HUES6 (cell line): ENCODE data around the gene SLC16A11.

ENCODE experiments used
- H3K27ac ChIP-seq: 2 replicates; pipeline ENCODE4 v1.7.0; 2013; ENCODE audit warnings: low read depth, mild to moderate bottlenecking, low read length, inconsistent platforms
- H3K27me3 ChIP-seq: 2 replicates; pipeline ENCODE4 v1.6.1; 2013; ENCODE audit warnings: low read length; ENCODE audit not compliant: control insufficient read depth, insufficient read depth
- H3K36me3 ChIP-seq: 2 replicates; pipeline ENCODE4 v1.6.1; 2013; ENCODE audit warnings: low read length; ENCODE audit not compliant: control insufficient read depth, insufficient read depth
- H3K4me1 ChIP-seq: 2 replicates; pipeline ENCODE4 v1.6.1; 2013; ENCODE audit warnings: low read length; ENCODE audit not compliant: control insufficient read depth, insufficient read depth
- H3K4me3 ChIP-seq: 2 replicates; pipeline ENCODE4 v1.5.1; 2013; ENCODE audit warnings: low read depth, low read length
- H3K9ac ChIP-seq: one replicate; pipeline ENCODE4 v1.6.1; 2013; ENCODE audit warnings: mild to moderate bottlenecking, low read length
- H3K9me3 ChIP-seq: 2 replicates; pipeline ENCODE4 v1.6.1; 2013; ENCODE audit warnings: low read depth, low read length; ENCODE audit not compliant: control insufficient read depth, insufficient read depth

SLC16A11 gene

DNA sequence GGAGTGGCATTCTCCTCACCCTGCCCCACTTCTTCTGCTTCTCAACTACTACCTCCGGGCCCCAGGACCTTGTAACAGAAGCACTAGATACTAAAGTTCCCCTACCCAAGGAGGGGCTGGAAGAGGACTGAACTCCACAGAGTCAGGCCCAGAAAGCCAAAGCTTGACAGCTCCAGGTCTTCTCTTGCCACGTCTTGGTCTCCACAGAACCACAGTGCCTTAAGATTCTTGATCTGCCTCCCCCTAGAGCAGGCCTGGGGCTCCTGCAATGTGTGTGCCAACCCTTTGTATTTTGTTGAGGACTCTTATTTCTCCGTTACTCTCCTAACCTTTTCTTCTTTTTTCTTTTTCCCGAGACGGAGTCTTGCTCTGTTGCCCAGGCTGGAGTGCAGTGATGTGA lies 4.1 kb downstream of the SLC16A11 start:
- H3K4me3 ChIP-seq, result no peak overlapping the region
- no peak overlapping the region for H3K27ac ChIP-seq

GRCh38 chr17:7038025-7038862 lies 5.6 kb downstream of the SLC16A11 start:
- Histone ChIP-seq H3K9me3 (no peaks in the 10 kb centered on the region), H3K4me1 (peaks cover 34% of the 10 kb centered on the region), H3K27me3 (peaks cover 23% of the 10 kb centered on the region), H3K36me3 (no peaks in the 10 kb centered on the region), H3K9ac (no peak overlapping the region), H3K27ac (no peak overlapping the region), H3K4me3 (no peak overlapping the region)

More for the DNA sequence above, 4.1 kb downstream of the SLC16A11 start:
- peaks cover 40% of the 10 kb centered on the region for H3K4me1 ChIP-seq
- H3K9me3 ChIP-seq, result no peaks in the 10 kb centered on the region
- H3K27me3 ChIP-seq, result peaks cover 39% of the 10 kb centered on the region
- no peak overlapping the region for H3K9ac ChIP-seq
- H3K36me3 ChIP-seq, result no peaks in the 10 kb centered on the region

- H3K27me3 ChIP-seq, result 0 out of 2 replicates have a peak, but pooled peaks cover 2% of the 10 kb centered on the region
- H3K4me1 ChIP-seq, result peaks cover 24% of the 10 kb centered on the region
- peak within 1 kb of the TSS; percentile 10; the same call in 1 of the 2 replicates for H3K27ac ChIP-seq
- peak within 1 kb of the TSS; percentile 61 for H3K9ac ChIP-seq
- H3K9me3 ChIP-seq, result no peaks in the 10 kb centered on the region
- H3K36me3 ChIP-seq, result no peaks in the 10 kb centered on the region
- peak within 1 kb of the TSS; percentile 70 for H3K4me3 ChIP-seq
Observed at GRCh38 chr17:7035591-7036368, 8.1 kb downstream of the SLC16A11 start, which contains the start of gene SLC16A13. Gene SLC16A13 (plus strand): TSS chr17:7036015. CDS start chr17:7036383, 368 bp downstream.

DNA sequence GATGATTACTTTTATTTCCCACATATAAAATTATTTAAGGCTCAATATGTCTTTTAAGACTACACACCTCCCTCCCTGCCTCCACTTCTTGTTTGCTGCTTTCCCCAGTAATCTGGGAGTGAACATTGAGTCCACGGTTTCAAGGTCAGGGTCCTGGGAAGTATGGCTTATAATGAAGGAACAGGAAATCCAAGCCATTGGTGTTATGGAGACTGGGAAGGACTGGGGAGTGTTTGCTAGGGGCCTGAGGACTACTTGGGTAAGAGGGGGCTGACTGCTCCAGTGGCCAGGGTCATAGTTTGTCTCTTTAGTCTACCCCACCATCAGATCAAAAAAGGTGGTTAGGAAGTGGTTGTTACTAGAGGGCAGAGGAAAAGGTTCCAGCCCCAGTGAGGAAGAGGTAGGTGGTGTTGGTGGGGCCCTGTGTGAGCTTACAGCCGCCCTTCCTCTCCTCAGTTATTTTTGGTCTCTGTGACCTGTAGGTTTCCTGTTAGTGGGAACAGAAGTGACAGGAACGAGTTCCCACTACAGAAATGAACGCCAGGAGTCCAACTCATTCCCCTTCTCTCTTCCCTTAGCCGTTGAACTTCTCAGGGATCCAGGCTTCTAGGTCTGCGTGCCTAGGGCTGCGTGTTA lies 8.8 kb downstream of the SLC16A11 start:
- Histone ChIP-seq H3K4me1 (peaks cover 24% of the 10 kb centered on the region), H3K27ac (peak overlapping the region; percentile 10; the same call in 1 of the 2 replicates), H3K27me3 (0 out of 2 replicates have a peak, but pooled peaks cover 2% of the 10 kb centered on the region), H3K4me3 (peak overlapping the region; percentile 70), H3K36me3 (no peaks in the 10 kb centered on the region), H3K9me3 (no peaks in the 10 kb centered on the region), H3K9ac (peak overlapping the region; percentile 26)

GRCh38 chr17:7029659-7030058 lies 14.2 kb downstream of the SLC16A11 start:
- Histone ChIP-seq H3K27me3 (peaks cover 1% of the 10 kb centered on the region; the same call in 1 of the 2 replicates), H3K4me3 (no peak overlapping the region), H3K4me1 (no peaks in the 10 kb centered on the region), H3K27ac (no peak overlapping the region), H3K36me3 (peaks cover 4% of the 10 kb centered on the region; the same call in 1 of the 2 replicates), H3K9ac (no peak overlapping the region), H3K9me3 (no peaks in the 10 kb centered on the region)

- no peak overlapping the region for H3K4me3 ChIP-seq
- peaks cover 7% of the 10 kb centered on the region; the same call in 1 of the 2 replicates for H3K27me3 ChIP-seq
- H3K9me3 ChIP-seq, result no peaks in the 10 kb centered on the region
- H3K27ac ChIP-seq, result no peak overlapping the region
- H3K9ac ChIP-seq, result no peak overlapping the region
- H3K36me3 ChIP-seq, result peaks cover 4% of the 10 kb centered on the region; the same call in 1 of the 2 replicates
- no peaks in the 10 kb centered on the region for H3K4me1 ChIP-seq
Observed at GRCh38 chr17:7029096-7029495, 14.8 kb downstream of the SLC16A11 start.

GRCh38 chr17:7027335-7027734 lies 16.6 kb downstream of the SLC16A11 start:
- Histone ChIP-seq H3K27me3 (peaks cover 20% of the 10 kb centered on the region), H3K27ac (no peak overlapping the region), H3K9ac (no peak overlapping the region), H3K9me3 (no peaks in the 10 kb centered on the region), H3K4me3 (no peak overlapping the region), H3K4me1 (no peaks in the 10 kb centered on the region), H3K36me3 (peaks cover 4% of the 10 kb centered on the region; the same call in 1 of the 2 replicates)

DNA sequence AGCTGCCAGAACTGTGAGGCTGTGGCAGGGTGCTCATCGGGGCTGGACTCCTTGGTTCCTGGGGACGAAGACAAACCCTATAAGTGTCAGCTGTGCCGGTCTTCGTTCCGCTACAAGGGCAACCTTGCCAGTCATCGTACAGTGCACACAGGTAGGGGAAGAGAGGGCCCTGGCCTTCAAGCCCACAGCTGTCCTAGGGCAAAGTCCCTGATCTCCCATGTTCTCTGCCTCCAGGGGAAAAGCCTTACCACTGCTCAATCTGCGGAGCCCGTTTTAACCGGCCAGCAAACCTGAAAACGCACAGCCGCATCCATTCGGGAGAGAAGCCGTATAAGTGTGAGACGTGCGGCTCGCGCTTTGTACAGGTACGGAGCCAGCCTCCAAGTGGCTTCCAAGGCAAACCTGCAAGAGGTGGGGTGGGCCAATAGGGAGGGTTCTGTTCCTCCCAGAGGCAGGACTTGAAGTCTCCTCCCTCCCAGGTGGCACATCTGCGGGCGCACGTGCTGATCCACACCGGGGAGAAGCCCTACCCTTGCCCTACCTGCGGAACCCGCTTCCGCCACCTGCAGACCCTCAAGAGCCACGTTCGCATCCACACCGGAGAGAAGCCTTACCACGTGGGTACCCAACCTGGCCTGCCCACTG lies 17.3 kb downstream of the SLC16A11 start:
- Histone ChIP-seq H3K27ac (no peak overlapping the region), H3K4me1 (peaks cover 3% of the 10 kb centered on the region), H3K27me3 (peaks cover 26% of the 10 kb centered on the region), H3K36me3 (peaks cover 4% of the 10 kb centered on the region; the same call in 1 of the 2 replicates), H3K9ac (no peak overlapping the region), H3K9me3 (no peaks in the 10 kb centered on the region), H3K4me3 (no peak overlapping the region)

- H3K9ac ChIP-seq, result no peak overlapping the region
Observed at GRCh38 chr17:7025245-7025644, 18.6 kb downstream of the SLC16A11 start.

DNA sequence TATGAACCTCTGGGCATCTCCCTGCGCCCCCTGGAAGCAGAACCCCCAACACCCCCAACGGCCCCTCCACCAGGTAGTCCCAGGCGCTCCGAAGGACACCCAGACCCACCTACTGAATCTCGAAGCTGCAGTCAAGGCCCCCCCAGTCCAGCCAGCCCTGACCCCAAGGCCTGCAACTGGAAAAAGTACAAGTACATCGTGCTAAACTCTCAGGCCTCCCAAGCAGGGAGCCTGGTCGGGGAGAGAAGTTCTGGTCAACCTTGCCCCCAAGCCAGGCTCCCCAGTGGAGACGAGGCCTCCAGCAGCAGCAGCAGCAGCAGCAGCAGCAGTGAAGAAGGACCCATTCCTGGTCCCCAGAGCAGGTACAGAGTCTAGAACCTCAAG lies 19.5 kb downstream of the SLC16A11 start:
- Histone ChIP-seq H3K9me3 (no peaks in the 10 kb centered on the region), H3K36me3 (peaks cover 4% of the 10 kb centered on the region; the same call in 1 of the 2 replicates), H3K4me3 (no peak overlapping the region), H3K27me3 (peaks cover 40% of the 10 kb centered on the region), H3K9ac (no peak overlapping the region), H3K27ac (no peak overlapping the region), H3K4me1 (peaks cover 18% of the 10 kb centered on the region)

More at GRCh38 chr17:7025245-7025644, 18.6 kb downstream of the SLC16A11 start:
- Histone ChIP-seq H3K27me3 (peaks cover 40% of the 10 kb centered on the region), H3K9me3 (no peaks in the 10 kb centered on the region), H3K36me3 (peaks cover 4% of the 10 kb centered on the region; the same call in 1 of the 2 replicates), H3K4me3 (no peak overlapping the region), H3K4me1 (peaks cover 11% of the 10 kb centered on the region), H3K27ac (no peak overlapping the region)
